Inflammatory macrophage treated with lipopolysaccharide for 1 hour (primary cell): ENCODE measurements around the gene LTB4R2.
"Not testable (repeated sequence)": the region's sequence is repeated elsewhere in the genome, so short reads cannot be mapped to it uniquely, and the experiment has no call there.

Experiments
- DNase-seq, 2 donors: peaks; one replicate each; pipeline ENCODE4 v3.0.0-alpha.2; 2020 to 2022

LTB4R2 gene

GRCh38 chr14:24321212-24321975 lies 11.5 kb downstream of the LTB4R2 start:
- DNase-seq, result no peak

GRCh38 chr14:24322672-24323071 lies 12.7 kb downstream of the LTB4R2 start:
- no peak for DNase-seq

GRCh38 chr14:24323341-24323740 lies 13.4 kb downstream of the LTB4R2 start:
- no peak for DNase-seq

DNA sequence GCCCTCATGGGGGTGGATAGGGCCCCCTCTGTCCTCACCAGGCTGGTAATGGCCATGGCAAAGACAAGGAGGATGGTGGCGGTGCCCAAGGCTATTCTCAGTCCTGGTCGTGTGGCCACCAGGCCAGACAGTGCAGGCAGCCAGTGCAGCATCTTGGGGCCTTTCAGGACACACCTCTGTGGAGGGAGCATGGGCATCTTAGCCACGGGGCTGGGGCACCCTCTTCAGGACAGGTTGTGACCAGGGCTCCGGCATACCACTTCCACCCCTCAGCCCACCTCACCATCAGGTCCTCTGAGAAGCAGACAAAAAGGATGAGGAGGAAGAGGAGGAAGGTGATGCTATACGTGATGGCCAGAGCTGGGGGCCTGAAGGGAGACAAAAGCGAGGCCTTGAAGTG lies 14.1 kb downstream of the LTB4R2 start:
- DNase-seq, result no peak

GRCh38 chr14:24325041-24325530 lies 15.1 kb downstream of the LTB4R2 start:
- no peak for DNase-seq

GRCh38 chr14:24325963-24326362 lies 16.0 kb downstream of the LTB4R2 start:
- DNase-seq, result no peak

DNA sequence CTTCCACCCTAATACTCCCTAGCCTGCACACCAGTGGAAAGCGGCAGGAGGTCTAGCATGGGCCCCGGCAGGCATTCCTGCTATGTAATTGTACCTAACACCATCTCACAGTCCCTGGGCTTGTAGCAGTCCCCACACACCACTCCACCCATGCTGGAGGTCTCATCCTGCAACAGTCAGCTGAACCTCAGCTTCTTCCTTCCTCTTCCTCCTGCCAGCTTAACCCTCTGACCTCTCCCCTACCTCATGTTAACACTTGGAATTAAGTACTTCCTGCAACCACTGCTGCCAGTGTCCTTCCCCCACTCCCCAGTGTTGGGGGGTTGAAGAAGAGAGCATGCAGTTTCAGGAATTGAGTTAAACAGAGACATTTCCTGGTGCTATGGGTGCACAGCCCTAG lies 17.4 kb downstream of the LTB4R2 start:
- DNase-seq, result no peak

- not testable (repeated sequence) for DNase-seq
Measured at GRCh38 chr14:24327914-24328313, 18.0 kb downstream of the LTB4R2 start.

DNA sequence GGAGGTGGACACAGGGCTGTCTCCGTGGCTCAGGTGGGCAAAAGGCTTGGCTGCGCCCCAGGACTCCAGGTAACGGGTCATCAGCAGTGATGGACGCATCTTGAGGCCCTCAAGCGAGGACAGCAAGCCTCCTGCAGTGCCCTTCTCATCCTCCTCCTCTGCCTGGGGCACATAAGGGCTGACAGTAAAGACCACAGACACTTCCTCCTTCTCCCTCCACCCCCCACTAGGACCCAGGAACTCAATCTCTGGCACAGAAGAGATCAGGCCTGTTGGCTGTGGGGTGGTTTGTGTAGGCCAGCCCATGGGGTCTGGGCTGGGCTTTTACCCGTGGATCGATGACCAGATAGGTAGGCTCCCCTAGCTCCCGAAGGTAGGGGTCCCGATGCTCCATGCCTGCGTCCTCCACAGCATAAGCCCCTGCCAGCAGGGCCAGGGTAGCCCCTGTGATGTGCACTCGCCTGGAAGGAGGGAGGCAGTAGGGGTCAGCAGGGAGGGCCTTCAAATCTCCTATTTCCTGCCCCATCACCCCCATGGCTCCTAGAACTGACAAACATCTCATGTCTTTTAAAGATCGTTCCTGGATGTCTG lies 19.2 kb downstream of the LTB4R2 start:
- DNase-seq, result no peak

- DNase-seq, result peak; percentile 91 to 92
Measured at GRCh38 chr14:24329736-24330135, 19.8 kb downstream of the LTB4R2 start.

GRCh38 chr14:24330973-24331674 lies 21.2 kb downstream of the LTB4R2 start:
- DNase-seq, result no peak

GRCh38 chr14:24331731-24332267 lies 21.9 kb downstream of the LTB4R2 start:
- no peak for DNase-seq

- DNase-seq, result peak; percentile 38 to 72
Measured at GRCh38 chr14:24332268-24332993, 22.5 kb downstream of the LTB4R2 start.

DNA sequence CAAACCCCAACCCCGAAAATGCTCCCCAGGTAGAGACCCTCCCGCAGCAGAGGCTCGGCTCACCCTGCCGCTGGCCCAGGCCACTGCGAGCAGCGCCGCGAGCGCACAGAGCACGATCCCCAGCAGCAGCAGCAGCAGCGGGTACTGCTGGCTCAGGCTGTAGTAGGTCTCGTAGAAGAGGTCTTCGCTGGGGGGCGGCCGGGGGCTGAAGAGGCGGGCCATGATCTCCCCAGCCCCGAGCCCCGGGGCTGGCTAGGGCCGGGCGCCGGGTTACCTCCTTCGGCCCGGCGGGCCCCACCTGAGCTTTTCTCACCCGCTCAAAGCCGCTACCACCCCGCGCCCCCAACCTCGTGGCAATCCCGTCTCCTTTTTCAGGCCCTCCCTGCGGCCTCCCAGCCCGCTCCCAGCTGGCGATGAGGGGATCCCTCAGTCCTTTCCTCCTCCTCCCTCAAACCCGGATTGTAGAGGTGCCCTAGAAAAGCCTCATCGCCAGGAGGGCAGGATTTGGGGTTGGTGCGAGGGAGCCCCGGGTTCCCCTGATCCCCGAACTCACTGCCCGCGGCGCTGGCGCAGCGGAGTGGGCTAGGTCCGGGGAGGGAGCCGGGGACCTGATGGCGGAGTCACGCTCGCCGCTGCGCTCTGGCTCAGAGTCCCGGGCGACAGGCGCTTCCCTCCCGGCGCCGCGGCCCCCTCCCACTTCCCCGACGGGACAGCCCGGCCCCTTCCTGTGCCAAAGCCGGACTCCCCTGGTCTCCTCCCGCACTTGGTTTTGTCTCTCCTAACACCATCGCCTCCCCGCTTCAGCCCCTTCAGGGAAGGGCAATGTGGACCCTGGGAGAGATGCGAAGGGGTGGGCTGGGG lies 24.7 kb downstream of the LTB4R2 start, which contains the start of gene ADCY4:
TSS of gene ADCY4 (minus strand) at position 641 of the 861 bp plus-strand sequence. CDS start at position 222, 419 bp downstream.
- no peak for DNase-seq

GRCh38 chr14:24335461-24336171 lies 25.7 kb downstream of the LTB4R2 start:
- no peak for DNase-seq

GRCh38 chr14:24337144-24337823 lies 27.3 kb downstream of the LTB4R2 start:
- no peak for DNase-seq

DNA sequence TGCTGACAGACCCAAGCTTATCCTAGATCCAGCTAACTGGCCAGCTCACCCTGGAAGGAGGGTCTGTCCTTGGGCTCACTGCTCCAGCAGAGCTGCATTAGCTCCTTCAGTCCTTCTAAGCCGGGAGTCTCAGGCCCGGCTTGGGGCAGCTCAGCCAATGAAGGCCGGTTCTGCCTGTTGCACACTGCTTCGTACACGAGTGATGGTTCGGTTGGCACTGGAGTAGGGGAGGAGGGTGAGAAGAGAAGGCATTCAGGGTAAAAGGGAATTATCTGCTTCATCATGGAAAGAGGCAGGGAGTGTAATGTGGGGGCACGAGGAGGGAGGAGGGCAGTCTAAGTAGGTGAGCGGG lies 27.9 kb downstream of the LTB4R2 start:
- no peak for DNase-seq

DNA sequence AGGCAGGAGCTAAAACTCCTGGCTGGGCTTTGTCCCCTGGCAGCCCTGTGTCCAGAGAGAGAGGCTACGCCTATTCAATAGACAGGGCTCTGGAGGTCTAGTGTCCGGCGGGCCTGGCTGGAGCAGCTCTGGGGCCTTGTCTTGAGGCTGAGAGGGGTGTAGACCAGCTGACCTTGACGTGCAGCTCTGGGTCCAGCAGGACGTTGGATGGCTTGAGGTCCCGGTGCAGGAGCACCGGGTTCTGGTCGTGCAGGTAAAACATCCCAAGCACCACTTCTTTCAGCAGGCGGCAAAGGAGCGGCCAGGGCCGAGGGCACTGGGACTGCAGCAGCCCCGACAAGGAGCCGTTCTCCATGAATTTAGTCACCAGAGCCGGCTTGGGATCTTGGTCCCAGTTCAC lies 28.9 kb downstream of the LTB4R2 start:
- no peak for DNase-seq

DNA sequence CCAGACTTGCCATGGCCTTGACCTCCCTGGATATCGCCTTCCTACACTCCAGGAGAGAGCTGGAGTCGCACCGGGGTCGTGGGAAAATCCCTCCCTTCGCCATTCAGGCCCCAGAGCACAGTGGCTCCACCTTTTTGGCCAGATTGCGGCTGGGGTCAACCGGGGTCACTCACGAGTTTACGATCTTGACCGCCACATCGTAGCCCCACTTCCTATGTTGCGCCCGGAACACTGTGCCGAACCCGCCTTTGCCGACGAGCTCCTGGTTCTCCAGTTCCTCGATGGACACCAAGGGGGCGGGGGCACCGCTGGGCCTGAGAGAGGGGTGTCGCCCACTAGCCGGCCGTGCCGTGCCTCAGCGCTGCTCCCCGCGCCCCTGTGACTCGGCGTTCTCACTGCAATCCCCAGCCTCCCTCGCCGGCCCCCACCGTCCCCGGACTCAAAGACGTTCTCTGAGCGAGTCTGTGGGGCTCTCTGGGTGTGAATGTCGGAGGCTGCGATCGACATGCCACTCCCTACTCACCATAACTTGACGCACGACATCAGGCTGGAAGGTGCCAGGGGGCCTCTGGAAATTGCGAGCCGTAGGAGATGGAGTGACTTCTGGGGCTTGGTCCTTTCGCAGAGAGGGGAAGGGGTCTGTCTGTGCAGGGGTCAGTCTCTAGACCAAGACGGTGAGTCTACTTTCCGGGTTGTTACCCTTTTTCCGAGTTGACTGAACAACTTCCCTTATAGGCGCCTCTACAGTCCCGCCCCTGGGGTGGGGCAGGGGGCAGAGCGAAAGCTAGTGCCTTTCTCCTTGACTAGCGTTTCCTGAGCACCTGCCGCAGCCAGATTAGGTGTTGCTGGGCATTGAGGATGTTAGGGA lies 29.6 kb downstream of the LTB4R2 start, which contains the start of gene RIPK3:
TSS of gene RIPK3 (minus strand) at position 708 of the 868 bp plus-strand sequence. CDS start at position 543, 165 bp downstream.
- peak; percentile 50 to 71 for DNase-seq
